GM21529 (cell line): Measurements from ENCODE around the gene CES2.
"Not testable (repeated sequence)": the region's sequence is repeated elsewhere in the genome, so short reads cannot be mapped to it uniquely, and the experiment has no call there.

Source experiments
- ATAC-seq: cut with Tn5 transposase; IDR thresholded peaks from one replicate; pipeline ENCODE4 v1.9.1; 2021; ENCODE audit not compliant: unreplicated experiment

CES2 gene

GRCh38 chr16:66935314-66936011 is at the start of gene CES2:
Gene CES2, plus strand, starts transcription at chr16:66935516. Its CDS starts 120 bp downstream, at chr16:66935636.
- no peak for ATAC-seq

- no peak for ATAC-seq
Observed at GRCh38 chr16:66886321-66886720, 49.0 kb upstream of the CES2 start.

- ATAC-seq, result no peak
Observed at GRCh38 chr16:66886914-66887313, 48.4 kb upstream of the CES2 start.

- no peak for ATAC-seq
Observed at GRCh38 chr16:66888647-66889615, 46.4 kb upstream of the CES2 start.

- no peak for ATAC-seq
Observed at GRCh38 chr16:66889622-66890021, 45.7 kb upstream of the CES2 start.

- ATAC-seq, result no peak
Observed at GRCh38 chr16:66890799-66891198, 44.5 kb upstream of the CES2 start.

- ATAC-seq, result no peak
Observed at GRCh38 chr16:66891360-66891759, 44.0 kb upstream of the CES2 start.

- no peak for ATAC-seq
Observed at GRCh38 chr16:66891797-66892196, 43.5 kb upstream of the CES2 start.

- ATAC-seq, result no peak
Observed at GRCh38 chr16:66894055-66894454, 41.3 kb upstream of the CES2 start.

- ATAC-seq, result no peak
Observed at GRCh38 chr16:66894948-66895688, 40.2 kb upstream of the CES2 start.

GRCh38 chr16:66895689-66895979 is 39.7 kb upstream of the CES2 start:
- no peak for ATAC-seq

- no peak for ATAC-seq
Observed at GRCh38 chr16:66895999-66896398, 39.3 kb upstream of the CES2 start.

- not testable (repeated sequence) for ATAC-seq
Observed at GRCh38 chr16:66896682-66897081, 38.6 kb upstream of the CES2 start.

GRCh38 chr16:66898207-66898606 is 37.1 kb upstream of the CES2 start:
- no peak for ATAC-seq

- no peak for ATAC-seq
Observed at GRCh38 chr16:66898933-66899309, 36.4 kb upstream of the CES2 start.

- no peak for ATAC-seq
Observed at GRCh38 chr16:66899310-66899944, 35.9 kb upstream of the CES2 start.

GRCh38 chr16:66899945-66900710 is 35.2 kb upstream of the CES2 start:
- no peak for ATAC-seq

GRCh38 chr16:66900721-66901441 is 34.4 kb upstream of the CES2 start:
- ATAC-seq, result no peak

GRCh38 chr16:66901626-66902025 is 33.7 kb upstream of the CES2 start:
- no peak for ATAC-seq
